ENCODE measurements around the gene OSBPL3. TPM values are rescaled to one million over a fixed set of nuclear protein-coding genes. Genes with fewer than 3 reads are reported as not detected.

OSBPL3 gene
- polyA plus RNA-seq, 1 experiment, result 26.5 TPM

DNA sequence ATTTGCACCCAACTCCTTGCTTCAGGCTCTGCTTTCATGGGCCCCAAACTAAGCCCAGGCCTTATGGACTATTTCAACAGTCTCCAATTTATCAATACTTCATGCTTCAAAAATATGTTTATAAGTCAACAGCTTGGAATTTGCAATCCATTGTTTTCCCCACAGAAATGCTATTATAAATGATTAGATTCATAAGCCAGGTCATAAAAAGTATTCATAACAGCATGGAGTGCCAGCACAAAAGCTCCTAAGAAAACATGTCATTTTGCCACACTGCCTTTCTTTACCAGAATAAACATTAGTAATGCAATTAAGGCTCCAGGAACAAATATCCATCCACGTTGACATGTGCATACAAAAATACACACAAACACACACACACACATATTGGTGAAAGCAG, 30.1 kb downstream of the OSBPL3 start:
- Histone ChIP-seq H3K36me3 (ENCODE audit: control insufficient read depth, insufficient read depth, low read length) (no peaks in the 10 kb centered on the region), H3K4me3 (ENCODE audit: low read depth, low read length) (no peak overlapping the region), H3K27me3 (ENCODE audit: control insufficient read depth, insufficient read depth, low read length) (no peaks in the 10 kb centered on the region)
- TF ChIP-seq, protein P1, sequence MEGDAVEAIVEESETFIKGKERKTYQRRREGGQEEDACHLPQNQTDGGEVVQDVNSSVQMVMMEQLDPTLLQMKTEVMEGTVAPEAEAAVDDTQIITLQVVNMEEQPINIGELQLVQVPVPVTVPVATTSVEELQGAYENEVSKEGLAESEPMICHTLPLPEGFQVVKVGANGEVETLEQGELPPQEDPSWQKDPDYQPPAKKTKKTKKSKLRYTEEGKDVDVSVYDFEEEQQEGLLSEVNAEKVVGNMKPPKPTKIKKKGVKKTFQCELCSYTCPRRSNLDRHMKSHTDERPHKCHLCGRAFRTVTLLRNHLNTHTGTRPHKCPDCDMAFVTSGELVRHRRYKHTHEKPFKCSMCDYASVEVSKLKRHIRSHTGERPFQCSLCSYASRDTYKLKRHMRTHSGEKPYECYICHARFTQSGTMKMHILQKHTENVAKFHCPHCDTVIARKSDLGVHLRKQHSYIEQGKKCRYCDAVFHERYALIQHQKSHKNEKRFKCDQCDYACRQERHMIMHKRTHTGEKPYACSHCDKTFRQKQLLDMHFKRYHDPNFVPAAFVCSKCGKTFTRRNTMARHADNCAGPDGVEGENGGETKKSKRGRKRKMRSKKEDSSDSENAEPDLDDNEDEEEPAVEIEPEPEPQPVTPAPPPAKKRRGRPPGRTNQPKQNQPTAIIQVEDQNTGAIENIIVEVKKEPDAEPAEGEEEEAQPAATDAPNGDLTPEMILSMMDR (IDR thresholded peaks at IDR 0.05; ENCODE audit: insufficient read depth, low read depth, low read length), result no peak
- ChIA-PET POLR2A (no interaction called here), CTCF (interaction anchor here (0.7 kb wide), 1 partner anchor 120 kb away, joined by 4 read pairs; no protein-coding TSS in a partner anchor)
- DNase-seq (ENCODE audit: low read depth), result no peak

DNA sequence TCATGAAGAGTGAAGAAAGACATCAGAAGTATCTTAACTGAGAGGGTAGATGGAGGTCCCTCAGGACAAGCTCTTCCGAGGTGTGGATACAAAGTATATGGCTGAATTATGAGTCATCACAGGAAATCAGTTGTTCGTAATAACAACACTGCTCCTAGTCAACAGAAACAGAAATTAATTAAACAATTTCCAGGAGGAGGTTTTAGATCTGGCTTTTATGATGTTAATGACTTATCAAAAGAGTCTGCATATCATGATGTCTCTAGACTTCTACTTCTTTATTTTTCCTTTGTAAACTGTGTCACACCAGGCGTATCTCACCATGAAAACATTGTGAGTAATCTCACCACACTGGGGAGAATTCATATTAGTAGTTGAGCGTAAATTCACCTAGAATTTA, 31.2 kb downstream of the OSBPL3 start:
- POLR2A ChIA-PET, result no interaction called here
- no peak for DNase-seq (ENCODE audit: low read depth)
- CTCF ChIA-PET, result interaction anchor here (1.0 to 1.3 kb wide), 3 partner anchors 23 to 137 kb away, joined by 3 read pairs; no protein-coding TSS in a partner anchor
- Histone ChIP-seq H3K27me3 (ENCODE audit: control insufficient read depth, insufficient read depth, low read length) (no peaks in the 10 kb centered on the region), H3K36me3 (ENCODE audit: control insufficient read depth, insufficient read depth, low read length) (no peaks in the 10 kb centered on the region), H3K4me3 (ENCODE audit: low read depth, low read length) (no peak overlapping the region)
- TF ChIP-seq, protein P1 (IDR thresholded peaks at IDR 0.05; ENCODE audit: insufficient read depth, low read depth, low read length), result no peak

DNA sequence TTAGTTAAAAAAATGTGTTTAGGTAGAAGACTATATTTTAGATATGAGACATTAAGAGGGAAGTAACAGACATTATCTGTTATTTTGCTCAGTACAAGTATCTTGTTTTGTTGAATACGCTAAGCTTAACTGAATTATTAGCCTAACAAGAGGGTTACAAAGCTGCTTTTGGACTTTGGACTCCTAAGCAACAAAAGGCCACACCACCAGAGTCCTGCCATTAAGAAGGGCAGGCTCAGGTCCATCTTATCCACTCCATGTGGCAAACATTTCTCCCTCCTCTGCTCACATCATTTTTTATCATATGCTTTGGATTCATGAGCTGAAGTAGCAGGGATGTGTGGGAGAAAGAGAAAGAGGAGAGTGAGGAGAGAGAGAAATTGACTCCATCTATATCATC, 33.5 kb downstream of the OSBPL3 start:
- CTCF ChIA-PET, result no interaction called here
- Histone ChIP-seq H3K36me3 (ENCODE audit: control insufficient read depth, insufficient read depth, low read length) (no peaks in the 10 kb centered on the region), H3K4me3 (ENCODE audit: low read depth, low read length) (no peak overlapping the region), H3K27me3 (ENCODE audit: control insufficient read depth, insufficient read depth, low read length) (no peaks in the 10 kb centered on the region)
- DNase-seq (ENCODE audit: low read depth), result no peak
- TF ChIP-seq, protein P1 (IDR thresholded peaks at IDR 0.05; ENCODE audit: insufficient read depth, low read depth, low read length), result no peak
- POLR2A ChIA-PET, result no interaction called here

DNA sequence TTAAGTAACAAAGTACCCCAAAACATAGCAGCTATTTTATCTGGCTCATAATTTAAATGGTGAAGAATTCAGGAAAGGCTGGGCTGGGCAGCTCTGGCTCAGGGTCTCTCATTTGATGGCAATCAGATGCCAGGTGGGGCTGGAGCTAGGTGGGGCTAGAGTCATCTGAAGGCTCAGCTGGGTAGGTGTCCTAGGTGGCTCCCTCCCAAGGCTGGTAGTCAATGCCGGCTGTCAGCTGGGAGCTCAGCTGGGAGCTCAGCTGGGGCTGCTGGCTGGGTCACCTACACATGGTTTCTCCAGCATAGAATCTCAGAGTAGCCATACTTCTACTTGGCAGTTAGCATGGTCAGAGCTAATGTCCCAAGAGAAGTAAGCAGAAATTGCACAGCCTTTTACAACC, 34.1 kb downstream of the OSBPL3 start:
- H3K27me3 ChIP-seq (ENCODE audit: control insufficient read depth, insufficient read depth, low read length), result no peaks in the 10 kb centered on the region
- no peak overlapping the region for H3K4me3 ChIP-seq (ENCODE audit: low read depth, low read length)
- DNase-seq (ENCODE audit: low read depth), result no peak
- H3K36me3 ChIP-seq (ENCODE audit: control insufficient read depth, insufficient read depth, low read length), result no peaks in the 10 kb centered on the region
- TF ChIP-seq, protein P1 (IDR thresholded peaks at IDR 0.05; ENCODE audit: insufficient read depth, low read depth, low read length), result no peak
- POLR2A ChIA-PET, result no interaction called here
- CTCF ChIA-PET, result no interaction called here

DNA sequence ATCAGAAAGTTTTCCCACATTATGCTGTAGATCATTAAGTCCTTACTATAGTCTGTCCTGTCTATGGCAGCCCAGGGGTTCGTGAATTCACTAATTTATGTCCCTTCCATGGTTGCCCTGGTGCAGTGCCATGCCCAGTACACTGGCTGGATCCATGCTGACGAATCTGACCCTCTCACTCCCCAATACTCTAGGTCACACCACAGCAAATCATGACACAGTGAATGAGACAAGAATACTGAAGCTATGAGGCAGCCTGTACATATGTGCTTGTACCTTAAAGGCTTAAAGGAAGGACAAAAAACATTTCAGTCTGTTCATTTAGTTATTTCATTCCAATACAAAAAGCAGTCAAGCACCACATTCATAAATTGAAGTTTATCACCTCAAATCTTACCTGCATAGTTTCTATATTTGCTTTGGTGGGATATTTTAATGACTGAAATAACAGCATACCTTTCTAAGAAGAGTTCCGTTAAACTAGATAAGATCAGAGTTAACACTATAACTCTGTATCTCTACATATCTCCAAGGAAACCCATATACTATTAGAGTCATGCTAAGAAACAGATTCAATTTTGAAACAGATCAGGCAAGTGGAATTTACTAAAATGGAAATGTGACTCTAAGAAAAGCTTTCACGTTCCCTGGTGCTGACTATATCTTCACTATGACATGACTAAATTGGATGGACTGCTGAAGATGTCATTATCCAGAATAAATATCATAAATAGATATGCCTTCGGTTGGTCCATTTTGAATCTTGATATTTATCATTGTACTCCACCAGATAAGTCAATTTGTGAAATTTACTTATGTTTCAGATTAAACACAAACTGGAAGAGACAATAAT, 36.7 kb downstream of the OSBPL3 start:
- H3K4me3 ChIP-seq (ENCODE audit: low read depth, low read length), result no peak overlapping the region
- DNase-seq (ENCODE audit: low read depth), result no peak
- H3K27me3 ChIP-seq (ENCODE audit: control insufficient read depth, insufficient read depth, low read length), result no peaks in the 10 kb centered on the region
- no peaks in the 10 kb centered on the region for H3K36me3 ChIP-seq (ENCODE audit: control insufficient read depth, insufficient read depth, low read length)
- ChIA-PET POLR2A (no interaction called here), CTCF (no interaction called here)
- TF ChIP-seq, protein P1 (IDR thresholded peaks at IDR 0.05; ENCODE audit: insufficient read depth, low read depth, low read length), result no peak
